ENCODE results near the gene IGFL1. TPM values are rescaled to one million over a fixed set of nuclear protein-coding genes. Genes with fewer than 3 reads are reported as not detected.
"Not testable (repeated sequence)": the region's sequence is repeated elsewhere in the genome, so short reads cannot be mapped to it uniquely, and the experiment has no call there.

IGFL1 gene
- polyA plus RNA-seq (2012; ENCODE audit: insufficient read depth, insufficient read length, low read depth), result not detected

DNA sequence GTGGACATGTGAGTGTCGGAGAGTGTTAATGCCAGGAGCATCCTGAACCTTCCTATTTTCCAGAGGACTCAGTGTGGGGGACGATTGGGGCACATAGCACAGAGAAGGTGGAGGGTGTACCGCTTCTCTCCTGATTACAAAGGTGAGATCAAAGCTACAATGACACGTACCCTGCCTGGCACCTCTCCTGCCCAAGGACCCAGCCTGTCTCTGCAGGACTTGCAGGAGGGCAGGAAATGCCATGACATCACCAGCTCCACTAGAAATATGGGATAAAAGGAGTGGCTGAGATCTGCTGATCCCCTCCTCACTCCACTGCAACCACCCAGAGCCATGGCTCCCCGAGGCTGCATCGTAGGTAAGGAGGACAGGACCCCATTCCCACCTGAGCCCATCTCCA, at the start of gene IGFL1:
Gene IGFL1, plus strand, starts transcription at position 301 of the 400 bp plus-strand sequence. Its CDS starts 33 bp downstream, at position 334.
- DNase-seq, result no peak
- H3K36me3 ChIP-seq, result no peaks in the 10 kb centered on the region
- no peak for TF ChIP-seq CTCF (IDR thresholded peaks at IDR 0.05; ENCODE audit: low read depth, low read length)
- no peak within 1 kb of the TSS for H3K4me3 ChIP-seq (ENCODE audit: low read depth, low read length)
- no peaks in the 10 kb centered on the region for H3K9me3 ChIP-seq
- H3K27me3 ChIP-seq, result peaks cover 25% of the 10 kb centered on the region
- H3K4me1 ChIP-seq, result no peaks in the 10 kb centered on the region

DNA sequence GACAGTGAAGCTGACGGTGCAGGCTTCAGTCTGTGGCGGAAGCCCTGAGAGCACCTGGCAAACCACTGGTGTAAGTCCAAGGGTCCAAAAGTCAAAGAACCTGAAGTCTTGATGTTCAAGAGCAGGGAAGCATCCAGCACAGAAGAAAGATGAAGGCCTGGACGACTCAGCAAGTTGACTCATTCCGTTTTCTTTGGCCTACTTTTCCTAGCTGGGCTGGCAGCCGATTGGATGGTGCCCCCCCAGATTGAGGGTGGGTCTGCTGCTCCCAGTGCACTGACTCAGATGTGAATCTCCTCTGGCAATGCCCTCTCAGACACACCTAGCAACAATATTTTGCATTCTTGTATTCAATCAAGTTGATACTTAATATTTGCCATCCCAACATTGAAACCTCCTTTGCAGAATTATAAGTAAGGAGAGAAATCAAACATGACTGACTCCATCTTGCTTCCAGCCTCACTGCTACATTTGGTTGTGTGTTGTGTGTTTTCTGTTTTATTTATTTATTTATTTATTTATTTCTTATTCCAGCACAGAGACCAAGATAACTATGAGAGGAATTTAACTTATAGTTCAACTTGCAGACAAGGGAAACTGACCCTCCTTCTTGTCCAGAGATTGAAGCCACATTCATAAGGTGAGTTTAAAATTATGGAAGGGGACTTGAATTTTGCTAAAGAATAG, 48.7 kb upstream of the IGFL1 start:
- no peak overlapping the region for H3K4me3 ChIP-seq (ENCODE audit: low read depth, low read length)
- DNase-seq, result no peak
- no peaks in the 10 kb centered on the region for H3K9me3 ChIP-seq

GRCh38 chr19:46181388-46181779, 48.2 kb upstream of the IGFL1 start:
- Histone ChIP-seq H3K9me3 (no peaks in the 10 kb centered on the region), H3K4me3 (ENCODE audit: low read depth, low read length) (no peak overlapping the region), H3K36me3 (no peaks in the 10 kb centered on the region), H3K27me3 (peaks cover 32% of the 10 kb centered on the region), H3K4me1 (no peaks in the 10 kb centered on the region)
- TF ChIP-seq CTCF (IDR thresholded peaks at IDR 0.05; ENCODE audit: low read depth, low read length), result no peak
- no peak for DNase-seq

More for the DNA sequence above, 48.7 kb upstream of the IGFL1 start:
- Histone ChIP-seq H3K27me3 (peaks cover 28% of the 10 kb centered on the region; the same call in 1 of the 2 replicates), H3K4me1 (no peaks in the 10 kb centered on the region), H3K36me3 (no peaks in the 10 kb centered on the region)
- no peak for TF ChIP-seq CTCF (IDR thresholded peaks at IDR 0.05; ENCODE audit: low read depth, low read length)

GRCh38 chr19:46182476-46182875, 47.1 kb upstream of the IGFL1 start:
- no peaks in the 10 kb centered on the region for H3K36me3 ChIP-seq
- DNase-seq, result no peak

GRCh38 chr19:46184775-46185710, 44.5 kb upstream of the IGFL1 start:
- H3K4me1 ChIP-seq; H3K36me3 ChIP-seq; DNase-seq; H3K4me3 ChIP-seq (ENCODE audit: low read depth, low read length); H3K9me3 ChIP-seq: not testable (repeated sequence)
- H3K27me3 ChIP-seq, result peaks cover 40% of the 10 kb centered on the region

More at GRCh38 chr19:46182476-46182875, 47.1 kb upstream of the IGFL1 start:
- H3K4me1 ChIP-seq, result no peaks in the 10 kb centered on the region
- peaks cover 34% of the 10 kb centered on the region for H3K27me3 ChIP-seq
- H3K9me3 ChIP-seq, result no peaks in the 10 kb centered on the region
- H3K4me3 ChIP-seq (ENCODE audit: low read depth, low read length), result no peak overlapping the region
- no peak for TF ChIP-seq CTCF (IDR thresholded peaks at IDR 0.05; ENCODE audit: low read depth, low read length)

DNA sequence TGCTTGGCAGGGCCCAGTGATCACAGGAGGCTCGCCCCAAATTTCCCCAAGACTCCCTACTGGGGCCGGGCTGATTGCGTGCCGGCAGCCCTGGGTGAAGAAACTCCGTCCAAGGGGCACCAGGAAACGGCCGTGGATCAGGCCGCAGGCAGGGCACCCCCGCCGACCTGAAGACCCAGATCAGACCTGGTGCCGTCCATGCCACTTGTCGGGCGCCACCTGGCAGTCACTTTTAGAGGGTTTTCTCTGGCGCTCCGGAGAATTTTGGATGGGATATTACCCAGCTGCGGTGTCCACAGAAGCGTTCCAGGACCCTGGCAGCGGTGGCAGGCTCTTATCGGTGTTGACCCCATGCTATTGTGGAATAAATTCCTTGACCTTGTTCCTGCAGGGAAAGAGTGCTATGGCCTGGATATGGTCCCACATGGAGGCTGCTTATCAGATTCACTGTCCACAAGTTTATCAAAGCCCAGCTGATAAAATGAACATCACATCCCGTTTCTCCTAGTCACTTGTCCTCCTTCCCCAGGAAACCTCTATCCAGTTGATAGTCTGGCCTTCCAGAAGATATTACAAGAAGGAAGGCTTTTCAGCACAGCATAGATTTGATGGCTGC, 43.3 kb upstream of the IGFL1 start:
- Histone ChIP-seq H3K27me3 (peaks cover 35% of the 10 kb centered on the region), H3K4me3 (ENCODE audit: low read depth, low read length) (no peak overlapping the region), H3K9me3 (no peaks in the 10 kb centered on the region), H3K4me1 (no peaks in the 10 kb centered on the region), H3K36me3 (no peaks in the 10 kb centered on the region)
- no peak for TF ChIP-seq CTCF (IDR thresholded peaks at IDR 0.05; ENCODE audit: low read depth, low read length)
- DNase-seq, result no peak
